Measurements from ENCODE around the gene SFTPA1.
"Not testable (repeated sequence)": the region's sequence is repeated elsewhere in the genome, so short reads cannot be mapped to it uniquely, and the experiment has no call there.

Gene SFTPA1

GRCh38 chr10:79610601-79611191, at the start of gene SFTPA1:
Gene SFTPA1, plus strand, starts transcription at chr10:79610939. Its CDS starts 887 bp downstream, at chr10:79611826.
- no peak for DNase-seq (ENCODE audit: low spot score)

- no peak for DNase-seq (ENCODE audit: low spot score)
These were observed 49.5 kb upstream of the SFTPA1 start for GRCh38 chr10:79561257-79561656.

- DNase-seq (ENCODE audit: low spot score), result peak; percentile 41
These were observed 48.5 kb upstream of the SFTPA1 start for GRCh38 chr10:79562135-79562756.

GRCh38 chr10:79563426-79563825, 47.3 kb upstream of the SFTPA1 start:
- no peak for DNase-seq (ENCODE audit: low spot score)

- not testable (repeated sequence) for DNase-seq (ENCODE audit: low spot score)
These were observed 40.1 kb upstream of the SFTPA1 start for GRCh38 chr10:79570624-79571023.

- no peak for DNase-seq (ENCODE audit: low spot score)
These were observed 31.4 kb upstream of the SFTPA1 start for GRCh38 chr10:79579361-79579760.

GRCh38 chr10:79581044-79581443, 29.7 kb upstream of the SFTPA1 start:
- DNase-seq (ENCODE audit: low spot score), result no peak

- DNase-seq (ENCODE audit: low spot score), result no peak
These were observed 28.6 kb upstream of the SFTPA1 start for GRCh38 chr10:79582096-79582495.

- DNase-seq (ENCODE audit: low spot score), result not testable (repeated sequence)
These were observed 27.8 kb upstream of the SFTPA1 start for GRCh38 chr10:79582954-79583353.

GRCh38 chr10:79583488-79584024, 27.2 kb upstream of the SFTPA1 start:
- DNase-seq (ENCODE audit: low spot score), result no peak

- DNase-seq (ENCODE audit: low spot score), result no peak
These were observed 24.7 kb upstream of the SFTPA1 start for GRCh38 chr10:79585870-79586527.

- no peak for DNase-seq (ENCODE audit: low spot score)
These were observed 23.8 kb upstream of the SFTPA1 start for GRCh38 chr10:79586933-79587332.

GRCh38 chr10:79588800-79589199, 21.9 kb upstream of the SFTPA1 start:
- DNase-seq (ENCODE audit: low spot score), result no peak

- no peak for DNase-seq (ENCODE audit: low spot score)
These were observed 17.4 kb upstream of the SFTPA1 start for GRCh38 chr10:79593377-79593776.

GRCh38 chr10:79594565-79594964, 16.2 kb upstream of the SFTPA1 start:
- not testable (repeated sequence) for DNase-seq (ENCODE audit: low spot score)

GRCh38 chr10:79595510-79595909, 15.2 kb upstream of the SFTPA1 start:
- no peak for DNase-seq (ENCODE audit: low spot score)

GRCh38 chr10:79599644-79600043, 11.1 kb upstream of the SFTPA1 start:
- DNase-seq (ENCODE audit: low spot score), result not testable (repeated sequence)

GRCh38 chr10:79601939-79602338, 8.8 kb upstream of the SFTPA1 start:
- DNase-seq (ENCODE audit: low spot score), result no peak

- no peak for DNase-seq (ENCODE audit: low spot score)
These were observed 7.8 kb upstream of the SFTPA1 start for GRCh38 chr10:79602953-79603352.

- no peak for DNase-seq (ENCODE audit: low spot score)
These were observed 6.4 kb upstream of the SFTPA1 start for GRCh38 chr10:79604294-79604693.

GRCh38 chr10:79605308-79605707, 5.4 kb upstream of the SFTPA1 start:
- DNase-seq (ENCODE audit: low spot score), result no peak

- peak; percentile 24 for DNase-seq (ENCODE audit: low spot score)
These were observed 2.0 kb upstream of the SFTPA1 start for GRCh38 chr10:79608505-79609375.
